ENCODE results near the gene TRIM25. TPM values are rescaled to one million over a fixed set of nuclear protein-coding genes. Genes with fewer than 3 reads are reported as not detected.
"Not testable (repeated sequence)": the region's sequence is repeated elsewhere in the genome, so short reads cannot be mapped to it uniquely, and the experiment has no call there.

Gene TRIM25, protein sequence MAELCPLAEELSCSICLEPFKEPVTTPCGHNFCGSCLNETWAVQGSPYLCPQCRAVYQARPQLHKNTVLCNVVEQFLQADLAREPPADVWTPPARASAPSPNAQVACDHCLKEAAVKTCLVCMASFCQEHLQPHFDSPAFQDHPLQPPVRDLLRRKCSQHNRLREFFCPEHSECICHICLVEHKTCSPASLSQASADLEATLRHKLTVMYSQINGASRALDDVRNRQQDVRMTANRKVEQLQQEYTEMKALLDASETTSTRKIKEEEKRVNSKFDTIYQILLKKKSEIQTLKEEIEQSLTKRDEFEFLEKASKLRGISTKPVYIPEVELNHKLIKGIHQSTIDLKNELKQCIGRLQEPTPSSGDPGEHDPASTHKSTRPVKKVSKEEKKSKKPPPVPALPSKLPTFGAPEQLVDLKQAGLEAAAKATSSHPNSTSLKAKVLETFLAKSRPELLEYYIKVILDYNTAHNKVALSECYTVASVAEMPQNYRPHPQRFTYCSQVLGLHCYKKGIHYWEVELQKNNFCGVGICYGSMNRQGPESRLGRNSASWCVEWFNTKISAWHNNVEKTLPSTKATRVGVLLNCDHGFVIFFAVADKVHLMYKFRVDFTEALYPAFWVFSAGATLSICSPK
- total RNA-seq, result 100 to 1,000 TPM; 197 to 235 TPM

DNA sequence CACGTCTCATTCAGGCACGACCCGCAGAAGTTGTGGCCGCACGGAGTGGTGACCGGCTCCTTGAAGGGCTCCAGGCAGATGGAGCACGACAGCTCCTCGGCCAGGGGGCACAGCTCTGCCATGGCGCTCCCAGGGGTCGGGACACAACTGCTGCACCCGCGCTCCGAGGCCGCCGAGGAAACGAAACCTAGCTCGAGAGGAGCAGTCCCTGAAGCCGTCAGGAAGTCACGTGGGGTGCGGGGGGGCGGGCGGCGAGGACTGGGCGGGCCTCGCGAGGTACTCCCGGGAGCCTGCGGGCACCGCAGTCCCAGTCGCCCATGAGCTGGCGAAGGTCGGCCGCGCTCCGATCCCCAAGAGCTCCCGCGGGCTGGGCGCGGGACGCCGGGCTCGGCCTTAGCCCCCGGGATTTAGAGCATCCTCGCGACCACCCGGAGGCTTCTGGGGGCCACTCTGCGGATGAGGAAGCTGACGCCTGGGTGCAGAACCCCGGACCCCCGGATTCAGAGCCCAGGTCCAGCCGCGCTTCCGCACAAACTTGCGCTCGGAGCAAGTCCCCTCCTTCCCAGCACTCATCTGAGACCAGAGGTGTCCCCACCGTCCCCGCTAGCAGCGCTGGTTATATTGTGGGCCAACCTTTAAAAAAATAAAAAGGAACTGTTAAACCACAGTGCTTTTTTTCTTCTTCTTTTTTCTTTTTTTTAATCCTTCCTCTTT, at the start of gene TRIM25:
Gene TRIM25 (minus strand): TSS at position 183 of the 714 bp plus-strand sequence. CDS start 61 bp downstream, at position 122.
- Mint-ChIP-seq H3K36me3 (ENCODE audit: insufficient read depth in 2 of 2) (peaks cover 46 to 50% of the 10 kb centered on the region in 2 donors), H3K4me3 (peak within 1 kb of the TSS; percentile 92 to 93), H3K27me3 (ENCODE audit: low read depth) (no peaks in the 10 kb centered on the region), H3K4me1 (ENCODE audit: low read depth) (peaks cover 70% of the 10 kb centered on the region), H3K27ac (peak within 1 kb of the TSS; percentile 99), H3K9me3 (peaks cover 4 to 12% of the 10 kb centered on the region in 2 donors)
- ATAC-seq (replicated peaks in 1 of 2), result peak; percentile 69 to 74
- peak; percentile 83 to 88 for DNase-seq

DNA sequence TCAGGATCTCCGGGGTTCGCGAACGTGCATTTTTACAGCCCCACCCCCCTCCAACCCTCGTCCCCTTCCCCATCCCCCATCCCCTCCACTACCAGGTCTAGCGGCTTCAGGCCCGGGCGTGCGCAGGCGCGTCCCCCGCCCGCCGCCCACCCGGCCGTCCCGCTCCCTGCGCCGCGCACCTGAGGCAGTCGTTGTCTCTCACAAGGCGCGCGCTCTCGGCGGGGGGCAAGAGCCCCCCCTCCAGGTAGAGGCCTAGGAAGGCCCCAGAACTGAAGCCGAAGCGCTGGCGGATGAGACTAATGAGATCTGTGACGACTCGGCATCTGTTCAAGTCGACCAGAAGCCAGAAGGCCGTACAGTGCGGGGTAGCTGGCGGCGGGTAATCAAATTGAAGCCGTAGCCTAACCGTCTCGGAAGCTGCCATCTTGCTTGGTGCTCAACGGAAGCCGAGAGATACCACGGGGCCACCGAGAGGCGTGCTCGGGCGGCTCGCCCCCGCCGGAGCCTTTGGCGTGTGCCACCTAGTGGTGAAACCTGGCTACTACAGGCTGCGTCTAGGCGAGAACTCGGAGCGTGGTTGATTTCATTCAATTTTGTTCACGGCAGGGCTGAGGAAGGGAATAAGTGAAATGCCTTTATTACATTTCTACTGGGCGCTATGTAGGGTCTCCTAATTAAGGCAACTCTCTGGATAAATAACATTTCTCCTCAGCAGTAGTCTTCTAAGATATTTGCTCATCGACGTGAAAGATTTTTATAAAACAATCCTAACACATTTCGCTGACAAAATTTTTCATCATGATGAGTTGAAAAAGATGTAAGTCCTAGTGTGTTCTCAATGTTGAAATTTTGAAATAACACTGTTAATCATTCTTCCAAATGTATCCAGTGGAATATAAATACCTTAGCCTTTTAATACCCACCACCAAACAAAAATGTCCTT, 47.0 kb upstream of the TRIM25 start, which contains the start of gene COIL:
Gene COIL (minus strand): TSS at position 455 of the 943 bp plus-strand sequence. CDS start 31 bp downstream, at position 424.
- Mint-ChIP-seq H3K4me1 (ENCODE audit: low read depth) (peaks cover 29% of the 10 kb centered on the region), H3K9me3 (no peaks in the 10 kb centered on the region), H3K4me3 (peak within 1 kb of the TSS; percentile 84 to 86), H3K27me3 (ENCODE audit: low read depth) (no peaks in the 10 kb centered on the region), H3K36me3 (ENCODE audit: insufficient read depth in 2 of 2) (no peaks in the 10 kb centered on the region), H3K27ac (peak within 1 kb of the TSS; percentile 72)
- peak; percentile 99 for ATAC-seq (replicated peaks in 1 of 2)
- peak; percentile 95 to 96 for DNase-seq

DNA sequence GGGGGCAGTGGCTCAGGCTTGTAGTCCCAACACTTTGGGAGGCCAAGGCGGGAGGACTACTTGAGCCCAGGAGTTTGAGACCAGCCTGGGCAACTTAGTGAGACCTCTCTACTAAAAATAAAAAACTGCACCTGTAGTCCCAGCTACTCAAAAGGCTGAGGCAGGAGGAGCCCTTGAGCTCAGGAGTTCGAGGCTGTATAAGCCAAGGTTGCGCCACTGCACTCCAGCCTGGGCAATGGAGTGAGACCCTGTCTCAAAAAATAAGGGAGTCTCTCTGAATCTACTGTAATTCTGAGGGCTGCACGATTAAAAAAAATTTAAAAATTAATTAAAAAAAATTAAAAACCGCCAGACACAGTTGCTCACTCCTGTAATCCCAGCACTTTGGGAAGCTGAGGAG, 43.1 kb upstream of the TRIM25 start:
- Mint-ChIP-seq H3K4me1 (ENCODE audit: low read depth) (peaks cover 22% of the 10 kb centered on the region), H3K27ac (no peak overlapping the region), H3K27me3 (ENCODE audit: low read depth) (no peaks in the 10 kb centered on the region), H3K36me3 (ENCODE audit: insufficient read depth in 2 of 2) (no peaks in the 10 kb centered on the region), H3K9me3 (no peaks in the 10 kb centered on the region), H3K4me3 (no peak overlapping the region)
- ATAC-seq (replicated peaks in 1 of 2) (no peak), DNase-seq (no peak)

DNA sequence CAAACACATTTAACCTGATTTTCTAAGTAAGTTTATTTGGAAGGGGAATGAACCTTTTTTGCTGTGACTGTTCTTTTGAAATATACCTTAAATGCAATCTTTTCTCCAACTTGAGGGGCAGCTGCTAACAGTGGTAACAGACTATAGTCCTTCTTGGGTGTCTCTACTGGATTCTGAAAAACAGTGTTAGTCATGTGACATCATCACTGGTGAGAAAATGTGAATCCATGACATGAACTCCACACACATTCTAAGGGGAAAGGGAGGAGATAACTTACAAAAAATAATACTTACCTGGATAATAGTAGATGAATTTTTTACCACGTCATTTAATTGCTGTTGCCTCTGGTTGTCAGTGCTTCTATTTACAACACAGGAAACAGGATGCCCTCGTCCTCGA, 35.7 kb upstream of the TRIM25 start:
- no peaks in the 10 kb centered on the region for H3K9me3 Mint-ChIP-seq

DNA sequence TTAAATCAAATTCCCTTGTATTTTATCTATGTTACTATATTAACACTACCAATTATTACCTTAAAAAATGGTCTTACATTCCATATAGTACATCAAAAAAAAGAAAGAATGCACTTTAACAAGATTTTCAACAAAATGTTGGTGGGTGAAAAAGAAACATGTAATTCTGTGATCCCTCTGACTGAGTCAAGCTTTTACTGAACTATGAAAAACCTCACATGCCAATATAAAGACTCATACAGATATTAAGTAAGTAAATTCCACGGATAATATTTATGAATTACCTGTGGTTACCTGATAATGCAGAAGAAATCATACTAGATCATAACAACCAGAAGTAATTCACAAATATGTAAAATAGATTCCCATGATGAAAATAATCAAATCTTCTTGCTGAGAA, 34.6 kb upstream of the TRIM25 start:
- Mint-ChIP-seq H3K4me1 (ENCODE audit: low read depth) (peaks cover 5% of the 10 kb centered on the region), H3K4me3 (no peak overlapping the region), H3K27me3 (ENCODE audit: low read depth) (no peaks in the 10 kb centered on the region), H3K36me3 (ENCODE audit: insufficient read depth in 2 of 2) (peaks cover 4 to 25% of the 10 kb centered on the region in 2 donors), H3K27ac (no peak overlapping the region), H3K9me3 (no peaks in the 10 kb centered on the region)
- DNase-seq (no peak), ATAC-seq (replicated peaks in 1 of 2) (no peak)

More for the DNA sequence above, 35.7 kb upstream of the TRIM25 start:
- DNase-seq (no peak), ATAC-seq (replicated peaks in 1 of 2) (no peak)
- Mint-ChIP-seq H3K4me1 (ENCODE audit: low read depth) (no peaks in the 10 kb centered on the region), H3K36me3 (ENCODE audit: insufficient read depth in 2 of 2) (peaks cover 2 to 19% of the 10 kb centered on the region in 2 donors), H3K27me3 (ENCODE audit: low read depth) (no peaks in the 10 kb centered on the region), H3K4me3 (no peak overlapping the region), H3K27ac (no peak overlapping the region)

DNA sequence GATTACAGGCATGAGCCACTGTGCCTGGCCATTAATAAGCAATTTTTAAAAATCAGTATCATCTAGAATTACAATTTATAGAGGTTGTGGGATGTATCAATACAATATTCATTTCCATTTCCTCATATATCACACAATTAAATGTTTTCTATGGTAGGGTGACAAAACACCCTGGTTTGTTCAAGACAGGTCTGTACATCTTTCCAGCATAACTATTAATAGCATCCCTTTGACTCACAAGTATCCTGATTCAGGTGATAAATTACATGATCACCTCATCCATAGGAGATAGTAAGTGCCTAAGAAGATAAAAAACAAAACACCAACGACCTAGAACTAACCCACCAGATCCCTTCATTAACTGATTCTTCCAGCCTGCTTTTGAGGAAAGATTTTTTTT, 33.9 kb upstream of the TRIM25 start:
- Mint-ChIP-seq H3K4me3 (no peak overlapping the region), H3K27me3 (ENCODE audit: low read depth) (no peaks in the 10 kb centered on the region), H3K4me1 (ENCODE audit: low read depth) (peaks cover 5% of the 10 kb centered on the region), H3K36me3 (ENCODE audit: insufficient read depth in 2 of 2) (peaks cover 4 to 25% of the 10 kb centered on the region in 2 donors), H3K27ac (no peak overlapping the region), H3K9me3 (no peaks in the 10 kb centered on the region)
- ATAC-seq (replicated peaks in 1 of 2) (no peak), DNase-seq (no peak)

DNA sequence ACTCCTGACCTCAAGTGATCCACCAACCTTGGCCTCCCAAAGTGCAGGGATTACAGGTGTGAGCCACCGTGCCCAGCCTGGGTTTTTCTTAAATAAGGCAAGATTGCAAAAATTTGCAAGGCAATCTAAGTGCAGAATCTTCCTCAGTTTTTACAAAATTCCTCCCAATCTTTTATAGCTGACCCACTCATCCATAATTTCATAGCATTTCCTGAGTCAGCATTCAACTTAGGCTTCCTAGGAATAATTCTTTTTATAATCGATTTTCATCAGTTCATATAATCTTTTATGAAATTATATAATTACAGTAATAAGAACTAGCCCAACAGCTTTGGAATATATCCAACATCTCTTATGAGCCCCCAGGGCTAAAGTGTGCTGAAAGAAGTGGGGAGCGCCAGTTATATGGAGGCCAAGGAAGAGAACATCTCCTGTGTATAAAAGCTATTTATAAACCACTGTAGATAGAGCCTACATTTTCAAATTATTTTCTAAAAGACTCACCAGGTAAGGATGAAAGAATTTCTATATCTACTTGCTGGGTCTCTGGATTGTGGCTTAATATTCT, 32.2 kb upstream of the TRIM25 start:
- no peak for DNase-seq
- Mint-ChIP-seq H3K27me3 (ENCODE audit: low read depth) (no peaks in the 10 kb centered on the region), H3K4me3 (no peak overlapping the region), H3K9me3 (no peaks in the 10 kb centered on the region), H3K27ac (no peak overlapping the region), H3K4me1 (ENCODE audit: low read depth) (peaks cover 5% of the 10 kb centered on the region), H3K36me3 (ENCODE audit: insufficient read depth in 2 of 2) (peaks cover 4 to 33% of the 10 kb centered on the region in 2 donors)
- no peak for ATAC-seq (replicated peaks in 1 of 2)

DNA sequence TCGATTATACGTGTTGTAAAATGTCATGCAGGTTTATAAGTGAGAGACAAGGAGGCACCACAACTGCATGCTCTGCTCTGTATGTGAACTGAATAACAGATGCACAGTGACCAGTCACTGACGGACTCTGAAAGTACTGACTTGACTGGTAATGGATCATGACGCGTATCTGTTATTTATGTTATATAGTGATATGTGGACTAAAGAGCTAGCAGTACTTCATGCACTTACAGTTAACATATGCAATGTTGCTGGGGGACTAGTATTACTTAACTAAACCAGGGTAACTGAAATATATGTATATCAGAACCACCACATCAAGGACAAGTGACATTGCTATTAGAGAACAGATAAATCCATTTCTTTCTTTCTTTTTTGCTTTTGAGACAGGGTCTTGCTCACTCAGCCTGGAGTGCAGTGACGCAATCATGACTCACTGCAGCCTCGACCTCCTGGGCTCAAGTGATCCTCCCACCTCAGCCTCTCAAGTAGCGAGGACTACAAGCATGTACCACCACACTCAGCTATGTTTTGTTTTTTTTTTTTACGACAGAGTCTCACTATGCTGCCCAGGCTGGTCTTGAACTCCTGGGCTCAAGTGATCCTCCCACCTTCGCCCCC, 29.8 kb upstream of the TRIM25 start:
- Mint-ChIP-seq H3K4me1 (ENCODE audit: low read depth) (peaks cover 8% of the 10 kb centered on the region), H3K36me3 (ENCODE audit: insufficient read depth in 2 of 2) (peaks cover 4 to 32% of the 10 kb centered on the region in 2 donors), H3K9me3 (no peaks in the 10 kb centered on the region), H3K27me3 (ENCODE audit: low read depth) (no peaks in the 10 kb centered on the region), H3K27ac (peak overlapping the region; percentile 27), H3K4me3 (no peak overlapping the region)
- DNase-seq (peak in 1 of 2 donors; percentile 22), ATAC-seq (replicated peaks in 1 of 2) (peak; percentile 66 to 83)

DNA sequence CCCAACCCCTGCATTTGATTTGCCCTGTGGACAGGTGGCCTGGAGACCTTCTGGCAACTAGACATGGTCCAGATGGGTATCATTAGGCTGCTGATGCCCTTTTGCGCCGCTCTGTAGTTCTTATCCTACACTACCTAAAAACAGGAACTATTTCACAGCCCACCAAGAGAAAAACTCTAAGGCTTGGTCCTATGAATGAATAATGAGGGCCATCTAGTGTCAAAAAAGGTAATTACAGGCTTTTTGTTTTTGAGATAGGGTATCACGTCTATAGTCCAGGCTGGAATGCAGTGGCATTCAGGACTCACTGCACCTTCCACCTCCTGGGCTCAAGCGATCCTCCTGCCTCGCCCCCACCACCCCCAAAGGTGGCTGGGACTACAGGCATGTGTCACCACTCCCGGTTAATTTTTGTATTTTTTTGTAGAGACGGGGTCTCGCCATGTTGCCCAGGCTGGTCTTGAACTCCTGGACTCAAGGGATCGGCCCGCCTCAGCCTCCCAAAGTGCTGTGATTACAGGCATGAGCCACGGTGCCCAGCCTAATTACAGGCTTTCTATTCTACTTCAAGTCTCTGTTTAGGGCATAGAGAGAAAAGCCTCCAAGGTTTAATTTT, 26.1 kb upstream of the TRIM25 start:
- no peaks in the 10 kb centered on the region for H3K9me3 Mint-ChIP-seq

DNA sequence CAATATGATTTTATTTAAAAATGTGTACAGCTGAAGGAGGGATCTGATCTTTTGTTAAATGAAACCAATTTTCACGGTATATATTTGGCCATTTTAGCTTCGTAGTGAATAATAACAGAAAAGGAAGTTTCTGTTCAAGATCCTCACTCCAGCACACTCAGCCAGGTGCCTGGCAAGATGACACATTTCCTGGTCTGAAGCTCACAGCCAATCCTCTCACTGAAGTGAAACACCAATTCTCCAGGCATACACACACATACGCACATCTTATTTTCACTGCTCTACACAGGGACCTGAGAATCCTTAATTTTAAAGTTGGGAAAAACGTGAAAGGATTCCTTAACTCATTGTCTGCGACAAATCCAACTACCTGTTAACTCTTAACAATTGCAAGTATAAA, 24.4 kb upstream of the TRIM25 start:
- not testable (repeated sequence) for DNase-seq; H3K27me3 Mint-ChIP-seq (ENCODE audit: low read depth); ATAC-seq (replicated peaks in 1 of 2); H3K9me3 Mint-ChIP-seq
- H3K4me1 Mint-ChIP-seq (ENCODE audit: low read depth), result peaks cover 35% of the 10 kb centered on the region
- peak overlapping the region; percentile 25 for H3K27ac Mint-ChIP-seq
- H3K36me3 Mint-ChIP-seq (ENCODE audit: insufficient read depth in 2 of 2), result peaks cover 11 to 44% of the 10 kb centered on the region in 2 donors
- H3K4me3 Mint-ChIP-seq, result peak overlapping the region; percentile 34 to 53

More for the DNA sequence above, 26.1 kb upstream of the TRIM25 start:
- Mint-ChIP-seq H3K27ac (peak overlapping the region; percentile 44), H3K36me3 (ENCODE audit: insufficient read depth in 2 of 2) (peaks cover 11 to 47% of the 10 kb centered on the region in 2 donors), H3K4me3 (no peak overlapping the region), H3K4me1 (ENCODE audit: low read depth) (peaks cover 30% of the 10 kb centered on the region), H3K27me3 (ENCODE audit: low read depth) (no peaks in the 10 kb centered on the region)
- peak; percentile 50 to 62 for ATAC-seq (replicated peaks in 1 of 2)
- DNase-seq, result no peak

DNA sequence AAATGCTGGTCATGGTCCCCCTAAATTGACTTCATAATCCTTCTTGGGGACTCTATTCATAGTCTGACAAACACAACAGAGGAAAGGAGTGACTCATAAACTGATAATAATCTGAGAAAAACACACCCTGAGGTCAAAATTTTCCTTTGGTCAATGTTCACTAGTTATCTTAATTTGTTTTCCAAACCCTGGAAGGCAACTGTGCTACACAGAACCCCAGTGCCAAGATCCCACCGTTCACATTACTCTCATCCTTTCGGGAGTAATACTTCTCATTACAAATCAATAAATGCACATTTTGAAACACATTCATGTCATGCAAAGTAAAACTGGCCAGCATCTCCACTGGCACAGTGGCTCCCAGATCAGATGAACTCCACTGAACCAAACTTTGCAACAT, 23.8 kb upstream of the TRIM25 start:
- H3K36me3 Mint-ChIP-seq (ENCODE audit: insufficient read depth in 2 of 2), result peaks cover 12 to 47% of the 10 kb centered on the region in 2 donors
- H3K4me1 Mint-ChIP-seq (ENCODE audit: low read depth), result peaks cover 35% of the 10 kb centered on the region
- H3K27me3 Mint-ChIP-seq (ENCODE audit: low read depth), result no peaks in the 10 kb centered on the region
- ATAC-seq (replicated peaks in 1 of 2) (peak; percentile 20 to 26), DNase-seq (no peak)
- peak overlapping the region; percentile 25 for H3K27ac Mint-ChIP-seq
- no peaks in the 10 kb centered on the region for H3K9me3 Mint-ChIP-seq
- peak overlapping the region; percentile 14 to 53 for H3K4me3 Mint-ChIP-seq
